Type B pancreatic cell (in vitro differentiated cells): ENCODE data around the gene MAP3K10. TPM values are rescaled to one million over a fixed set of nuclear protein-coding genes. Genes with fewer than 3 reads are reported as not detected.

Source experiments
- DNase-seq: peaks from one replicate; pipeline ENCODE4 v3.0.0; 2021; ENCODE audit warnings: mixed read lengths; ENCODE audit not compliant: unreplicated experiment; ENCODE audit errors: extremely low spot score
- H3K27ac Mint-ChIP-seq: 2 replicates; pipeline ENCODE4 v1.8.0; 2021; ENCODE audit warnings: mild to moderate bottlenecking, mixed read lengths
- H3K27me3 Mint-ChIP-seq: 2 replicates; pipeline ENCODE4 v1.8.0; 2021; ENCODE audit warnings: mixed read lengths
- H3K36me3 Mint-ChIP-seq: 2 replicates; pipeline ENCODE4 v1.8.0; 2021; ENCODE audit warnings: mixed read lengths
- H3K4me1 Mint-ChIP-seq: one replicate; pipeline ENCODE4 v1.8.0; 2021; ENCODE audit warnings: mixed read lengths; ENCODE audit not compliant: unreplicated experiment
- H3K4me3 Mint-ChIP-seq: 2 replicates; pipeline ENCODE4 v1.8.0; 2021; ENCODE audit warnings: mild to moderate bottlenecking, mixed read lengths
- H3K9me3 Mint-ChIP-seq: 2 replicates; pipeline ENCODE4 v1.8.0; 2021; ENCODE audit warnings: mixed read lengths
- total RNA-seq: library from RNA; stranded (reverse); gene quantifications from 2 replicates; pipeline ENCODE4 v1.2.1, GENCODE V29; 2021; ENCODE audit warnings: low replicate concordance
- TF ChIP-seq, protein P1 (sequence below): fragments of 200-600 bp; sonication (generic); conservative IDR thresholded peaks from 2 replicates; pipeline ENCODE4 v1.5.0; 2021; ENCODE audit warnings: antibody characterized with exemption, mild to moderate bottlenecking

Gene MAP3K10
- total RNA-seq, 1 donor from 2014 or later = 23.4 TPM

DNA sequence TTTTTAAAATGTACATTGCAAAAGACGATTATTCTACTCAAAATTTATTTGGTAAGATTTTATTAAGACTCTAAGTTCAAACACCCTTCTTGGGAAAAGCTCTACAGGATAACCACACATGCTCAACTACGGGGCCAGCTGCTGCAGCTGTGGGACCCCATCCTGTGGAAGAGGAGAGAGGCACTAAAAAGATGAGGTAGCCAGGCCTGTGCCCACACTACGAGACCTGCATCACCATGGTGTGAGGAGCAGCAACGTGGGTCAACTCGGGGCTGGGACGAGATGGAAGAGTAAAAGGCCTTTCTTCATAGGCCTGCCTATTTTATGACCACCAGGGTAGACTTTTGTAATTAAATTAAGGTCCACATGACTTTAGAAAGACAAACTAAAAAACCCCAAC, 39.8 kb downstream of the MAP3K10 start:
- Mint-ChIP-seq H3K9me3 (no peaks in the 10 kb centered on the region), H3K4me1 (peaks cover 16% of the 10 kb centered on the region), H3K27me3 (peaks cover 9% of the 10 kb centered on the region), H3K4me3 (peak overlapping the region; percentile 30), H3K27ac (peak overlapping the region; percentile 10), H3K36me3 (no peaks in the 10 kb centered on the region)
- DNase-seq = no peak
- TF ChIP-seq, protein P1, sequence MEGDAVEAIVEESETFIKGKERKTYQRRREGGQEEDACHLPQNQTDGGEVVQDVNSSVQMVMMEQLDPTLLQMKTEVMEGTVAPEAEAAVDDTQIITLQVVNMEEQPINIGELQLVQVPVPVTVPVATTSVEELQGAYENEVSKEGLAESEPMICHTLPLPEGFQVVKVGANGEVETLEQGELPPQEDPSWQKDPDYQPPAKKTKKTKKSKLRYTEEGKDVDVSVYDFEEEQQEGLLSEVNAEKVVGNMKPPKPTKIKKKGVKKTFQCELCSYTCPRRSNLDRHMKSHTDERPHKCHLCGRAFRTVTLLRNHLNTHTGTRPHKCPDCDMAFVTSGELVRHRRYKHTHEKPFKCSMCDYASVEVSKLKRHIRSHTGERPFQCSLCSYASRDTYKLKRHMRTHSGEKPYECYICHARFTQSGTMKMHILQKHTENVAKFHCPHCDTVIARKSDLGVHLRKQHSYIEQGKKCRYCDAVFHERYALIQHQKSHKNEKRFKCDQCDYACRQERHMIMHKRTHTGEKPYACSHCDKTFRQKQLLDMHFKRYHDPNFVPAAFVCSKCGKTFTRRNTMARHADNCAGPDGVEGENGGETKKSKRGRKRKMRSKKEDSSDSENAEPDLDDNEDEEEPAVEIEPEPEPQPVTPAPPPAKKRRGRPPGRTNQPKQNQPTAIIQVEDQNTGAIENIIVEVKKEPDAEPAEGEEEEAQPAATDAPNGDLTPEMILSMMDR = no peak

DNA sequence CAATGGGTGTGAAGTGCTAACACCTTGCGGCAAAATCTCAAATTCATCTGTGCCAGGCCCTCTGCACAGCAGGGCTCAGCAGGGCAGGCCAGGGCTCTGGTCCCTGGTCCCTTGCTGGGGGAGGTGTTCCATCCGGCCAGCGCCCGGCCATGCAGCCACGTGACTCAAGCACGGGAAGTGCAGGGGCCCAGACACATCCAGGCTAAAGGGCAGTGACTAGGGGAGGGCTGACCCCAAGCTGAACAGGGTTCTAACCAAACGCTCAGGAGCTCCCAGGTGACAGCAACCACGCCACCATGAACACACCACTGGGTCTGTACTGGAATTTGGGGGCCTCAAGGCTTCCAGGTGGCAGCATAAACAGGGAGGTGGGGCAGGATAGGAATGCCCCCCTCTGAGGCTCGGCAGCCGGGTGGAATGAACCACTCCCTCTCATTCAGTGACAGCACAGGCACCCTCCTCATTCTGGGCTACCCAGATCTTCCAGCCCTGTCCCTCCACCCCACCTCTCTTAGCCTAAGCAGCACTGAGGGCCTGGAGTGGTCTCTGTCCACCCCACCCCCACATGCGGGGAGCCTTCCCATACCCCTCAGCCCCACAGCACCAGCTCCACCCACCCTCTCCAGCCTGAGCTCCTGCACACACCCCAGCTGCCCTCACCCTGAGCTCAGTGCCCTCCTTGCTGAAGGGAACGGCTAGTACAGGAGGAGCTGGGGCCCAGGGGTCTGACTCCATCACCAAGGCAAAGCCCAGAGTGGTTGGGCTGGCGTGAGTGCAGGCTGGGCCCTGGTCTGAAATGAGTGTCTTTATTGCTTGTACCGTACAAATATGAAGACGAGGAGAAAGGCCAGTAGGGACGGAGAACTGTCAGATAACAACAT, 40.6 kb downstream of the MAP3K10 start:
- Mint-ChIP-seq H3K36me3 (no peaks in the 10 kb centered on the region), H3K4me3 (peak overlapping the region; percentile 28), H3K27me3 (peaks cover 6% of the 10 kb centered on the region), H3K27ac (peak overlapping the region; percentile 72), H3K9me3 (no peaks in the 10 kb centered on the region), H3K4me1 (peaks cover 16% of the 10 kb centered on the region)
- TF ChIP-seq, protein P1 = no peak
- no peak for DNase-seq

DNA sequence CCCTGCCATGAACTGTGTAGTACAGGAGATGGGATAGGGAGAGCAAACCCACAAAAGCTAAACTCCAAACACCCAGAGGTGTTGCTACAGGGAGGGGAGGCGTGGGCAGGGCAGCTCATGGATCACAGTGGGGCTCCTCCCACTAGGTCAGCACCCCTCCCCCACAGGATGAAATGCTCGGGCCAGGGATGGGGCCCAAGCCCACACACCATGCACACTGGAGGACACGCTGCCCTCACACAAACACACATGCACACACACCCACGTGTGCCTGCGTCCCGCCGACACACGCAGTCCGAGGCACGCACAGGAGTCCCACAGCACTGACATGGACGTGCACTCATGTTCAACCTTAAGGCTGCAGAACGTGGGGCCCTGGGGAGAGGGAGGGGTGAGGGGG, 41.3 kb downstream of the MAP3K10 start:
- Mint-ChIP-seq H3K4me1 (peaks cover 16% of the 10 kb centered on the region), H3K4me3 (no peak overlapping the region), H3K36me3 (peaks cover 3% of the 10 kb centered on the region), H3K27me3 (peaks cover 4% of the 10 kb centered on the region), H3K27ac (no peak overlapping the region), H3K9me3 (no peaks in the 10 kb centered on the region)
- TF ChIP-seq, protein P1 = no peak
- DNase-seq = no peak

DNA sequence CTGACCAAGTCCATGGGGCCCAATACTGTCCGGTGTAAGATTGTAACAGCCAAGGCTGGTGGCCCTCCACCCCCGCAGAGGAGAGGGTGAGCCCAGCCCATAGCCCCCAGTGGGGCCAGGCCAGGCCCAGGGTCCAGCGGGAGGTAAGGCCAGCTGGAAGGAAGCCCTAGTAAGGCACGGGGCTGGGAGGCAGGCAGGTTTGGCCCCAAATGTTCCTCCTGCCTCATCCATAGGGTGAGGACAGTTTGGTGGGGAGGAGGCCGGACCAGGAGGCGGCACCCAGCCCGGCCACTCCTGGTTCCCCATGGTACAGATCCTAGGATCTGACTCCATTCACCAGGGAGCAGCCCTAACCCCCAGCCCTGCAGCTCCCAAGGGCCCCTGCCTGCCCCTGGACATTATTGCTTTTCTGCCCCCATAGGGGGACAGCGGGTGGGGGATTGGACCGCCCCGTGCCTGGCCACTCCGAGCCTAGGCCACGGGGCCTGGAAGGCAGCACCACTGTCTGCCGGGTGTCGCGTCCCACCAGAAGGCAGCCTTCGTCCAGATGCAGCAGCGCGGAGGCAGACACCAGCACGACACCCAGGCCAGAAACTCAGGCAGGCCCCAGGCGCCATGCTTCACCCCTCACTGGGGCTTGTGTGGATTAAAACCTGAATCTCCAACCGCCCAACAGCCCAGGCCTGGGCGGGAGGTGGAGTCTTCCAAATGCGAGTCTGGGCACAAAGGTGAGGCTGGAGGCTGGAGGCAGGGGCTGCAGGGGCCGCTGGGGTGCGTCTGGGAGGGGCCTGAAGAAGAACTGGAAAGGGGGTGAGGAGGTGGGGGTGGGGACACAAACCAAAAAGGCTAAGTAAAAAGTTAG, 42.0 kb downstream of the MAP3K10 start:
- peaks cover under 1% of the 10 kb centered on the region for H3K27me3 Mint-ChIP-seq
- TF ChIP-seq, protein P1 = no peak
- no peaks in the 10 kb centered on the region for H3K9me3 Mint-ChIP-seq
- H3K4me3 Mint-ChIP-seq = no peak overlapping the region
- DNase-seq = no peak
- H3K36me3 Mint-ChIP-seq = peaks cover 5% of the 10 kb centered on the region
- H3K4me1 Mint-ChIP-seq = peaks cover 16% of the 10 kb centered on the region
- H3K27ac Mint-ChIP-seq = no peak overlapping the region

DNA sequence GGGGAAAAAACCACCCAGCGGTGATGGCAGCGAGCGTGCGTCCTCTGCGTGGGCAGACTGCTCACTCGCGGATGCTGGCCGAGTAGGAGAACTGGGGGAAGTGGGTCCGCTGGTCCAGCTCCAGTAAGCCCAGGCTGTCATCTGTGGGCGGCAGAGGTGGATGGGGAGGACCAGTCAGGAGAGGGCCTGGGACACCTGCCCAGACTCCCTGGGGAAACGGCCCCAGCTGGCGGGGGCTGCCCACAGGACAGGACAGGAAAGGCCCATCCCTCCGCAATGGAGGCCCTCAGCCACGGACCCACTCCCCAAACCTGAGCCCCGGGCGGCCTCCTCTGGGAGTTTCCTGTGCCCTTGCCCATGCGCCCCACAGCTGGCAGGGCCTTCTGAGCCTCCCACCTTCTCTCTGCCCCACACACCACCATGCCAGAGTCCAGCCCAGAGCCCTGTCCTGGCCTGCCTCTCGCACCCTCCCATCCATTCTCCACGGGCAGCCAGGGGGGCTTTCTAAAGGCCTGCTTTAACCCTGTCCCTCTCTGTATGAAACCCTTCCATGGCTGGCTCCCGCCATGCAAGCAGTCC, 42.7 kb downstream of the MAP3K10 start:
- DNase-seq = peak; percentile 68
- TF ChIP-seq, protein P1 = no peak
- Mint-ChIP-seq H3K4me1 (peaks cover 16% of the 10 kb centered on the region), H3K27ac (no peak overlapping the region), H3K36me3 (peaks cover 7% of the 10 kb centered on the region), H3K9me3 (no peaks in the 10 kb centered on the region), H3K27me3 (no peaks in the 10 kb centered on the region), H3K4me3 (no peak overlapping the region)
